Measurements from ENCODE around the gene POLL.
A peak's percentile ranks its signal among the peaks of the same experiment; 100 is the strongest.
"Not testable (repeated sequence)": the region's sequence is repeated elsewhere in the genome, so short reads cannot be mapped to it uniquely, and the experiment has no call there.

The POLL gene

DNA sequence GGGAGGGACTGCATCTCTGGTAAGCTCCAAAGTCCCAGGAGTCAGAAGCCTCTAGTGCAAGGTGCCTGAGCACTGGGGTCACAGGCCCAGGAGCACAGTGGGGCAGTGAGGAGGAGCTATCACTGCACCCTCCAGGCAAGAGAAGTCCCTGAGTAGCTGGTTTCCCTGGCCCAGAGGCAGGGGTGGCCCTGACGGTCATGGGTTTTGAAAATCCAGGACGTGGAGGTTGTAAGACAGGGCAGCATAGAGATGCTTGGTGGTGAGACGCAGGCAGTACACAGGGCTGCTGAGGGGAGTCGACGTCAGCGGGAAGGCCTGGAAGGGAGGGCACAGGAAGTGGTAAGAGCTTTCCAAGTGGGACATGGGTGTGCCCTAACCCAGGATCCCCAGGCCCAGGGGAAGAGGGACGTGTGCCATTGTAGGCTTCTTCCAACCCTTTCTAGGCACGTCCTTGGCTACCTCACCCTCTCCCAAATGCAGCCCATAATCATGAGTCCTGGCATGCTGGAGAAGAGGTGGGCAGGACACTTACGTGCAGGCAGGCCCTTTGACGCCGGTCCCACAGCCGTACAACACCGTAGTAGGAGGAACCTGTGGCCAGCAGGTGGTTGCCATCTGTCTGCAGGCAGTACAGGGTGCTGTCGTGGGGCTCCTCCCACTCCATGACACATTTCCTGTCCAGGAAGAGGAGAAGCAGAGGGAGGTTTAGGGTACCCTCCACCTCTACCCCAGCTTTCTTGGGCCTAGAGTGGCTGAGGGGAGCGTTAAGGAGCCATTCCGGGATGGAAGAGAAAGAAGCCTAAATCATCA is 23.2 kb upstream of the POLL start:
- DNase-seq (ENCODE audit: low read depth, low spot score), result no peak

DNA sequence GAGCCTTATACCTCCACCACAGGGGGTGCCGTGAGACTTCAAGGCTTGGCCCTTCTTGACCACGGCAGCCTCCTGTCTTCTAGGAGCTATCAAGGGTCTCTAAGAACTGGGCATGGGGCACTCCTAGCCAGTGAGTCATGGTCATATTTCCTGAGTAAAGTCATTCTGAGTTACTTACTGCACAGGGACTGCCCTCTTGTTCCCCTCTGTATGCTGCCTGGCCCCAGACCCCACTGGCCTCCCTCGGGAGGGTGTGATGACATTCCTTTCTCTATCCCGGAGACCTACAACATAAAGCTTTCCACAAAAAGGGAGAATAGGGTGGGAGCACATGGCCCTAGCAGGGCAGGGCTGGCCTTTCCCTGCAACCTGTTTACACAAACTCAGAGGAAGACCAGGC is 21.4 kb upstream of the POLL start:
- DNase-seq (ENCODE audit: low read depth, low spot score), result peak; percentile 55

DNA sequence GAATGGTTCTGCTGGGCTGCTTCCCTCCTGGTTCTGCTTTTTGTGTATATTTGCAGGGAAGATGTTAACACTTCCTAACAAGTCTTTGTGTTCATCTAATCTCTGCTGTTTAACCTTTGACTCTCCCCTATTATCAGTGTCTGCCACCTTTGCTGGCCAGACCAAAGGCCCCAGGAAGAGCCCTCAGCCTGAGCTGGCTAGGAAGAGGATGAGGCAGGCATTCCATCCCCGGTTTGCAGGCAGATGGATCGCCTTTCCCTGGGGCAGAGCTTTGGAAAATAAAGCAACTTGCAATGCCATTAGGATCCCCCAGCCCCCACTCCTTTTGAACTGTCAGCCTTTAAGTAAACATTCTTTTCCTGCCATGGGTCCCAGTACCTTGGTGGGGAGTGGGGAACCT is 19.1 kb upstream of the POLL start:
- DNase-seq (ENCODE audit: low read depth, low spot score), result no peak

DNA sequence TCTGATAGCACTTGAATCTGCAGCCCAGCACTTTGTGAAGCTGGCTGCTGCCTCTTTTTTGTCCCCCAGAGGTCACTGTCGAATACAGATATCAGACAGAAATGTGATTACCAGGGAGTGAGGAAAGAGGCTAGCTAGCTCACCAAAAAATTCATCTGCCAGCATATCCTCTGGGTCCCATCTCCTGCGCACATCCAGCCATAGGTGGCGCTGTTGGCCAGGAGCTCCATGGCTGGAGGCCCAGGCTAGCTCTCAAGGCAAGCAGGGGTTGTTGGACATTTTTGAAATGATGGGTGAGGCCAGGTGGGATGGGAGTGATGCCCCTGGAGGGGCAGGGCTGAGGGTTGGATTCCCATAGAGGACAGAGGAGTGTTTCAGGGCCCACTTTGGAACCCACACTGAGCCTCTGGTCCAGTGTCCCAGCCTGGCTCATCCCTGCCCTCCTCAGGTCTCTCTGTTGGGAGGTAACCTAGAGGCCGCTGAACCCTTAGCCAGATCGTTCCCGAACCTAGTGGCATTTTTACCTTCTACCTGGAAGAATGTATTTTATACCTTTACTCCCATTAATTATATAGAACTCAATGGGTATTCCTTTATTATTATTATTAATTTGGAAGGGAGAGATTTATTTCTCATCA is 14.8 kb upstream of the POLL start:
- peak; percentile 76 for DNase-seq (ENCODE audit: low read depth, low spot score)

DNA sequence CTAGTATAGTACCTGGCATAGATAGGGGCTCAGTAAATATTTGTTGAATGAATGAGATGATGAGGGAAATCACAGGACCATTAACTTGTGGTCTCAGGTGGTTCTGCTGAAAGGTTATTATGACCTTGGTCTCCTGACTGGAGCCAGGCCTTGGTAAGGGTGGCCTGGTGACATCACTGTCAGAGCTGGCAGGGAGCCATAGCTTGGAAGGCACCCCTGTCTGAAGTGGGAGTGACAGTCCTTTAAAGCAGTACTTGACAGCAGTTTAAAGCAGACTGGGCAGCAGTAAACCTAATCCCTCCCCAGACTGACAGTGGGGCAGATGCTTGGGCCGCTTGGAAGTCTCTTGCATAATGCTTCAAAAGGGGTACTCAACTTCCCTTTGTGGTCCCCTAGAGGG is 13.5 kb upstream of the POLL start:
- no peak for DNase-seq (ENCODE audit: low read depth, low spot score)

DNA sequence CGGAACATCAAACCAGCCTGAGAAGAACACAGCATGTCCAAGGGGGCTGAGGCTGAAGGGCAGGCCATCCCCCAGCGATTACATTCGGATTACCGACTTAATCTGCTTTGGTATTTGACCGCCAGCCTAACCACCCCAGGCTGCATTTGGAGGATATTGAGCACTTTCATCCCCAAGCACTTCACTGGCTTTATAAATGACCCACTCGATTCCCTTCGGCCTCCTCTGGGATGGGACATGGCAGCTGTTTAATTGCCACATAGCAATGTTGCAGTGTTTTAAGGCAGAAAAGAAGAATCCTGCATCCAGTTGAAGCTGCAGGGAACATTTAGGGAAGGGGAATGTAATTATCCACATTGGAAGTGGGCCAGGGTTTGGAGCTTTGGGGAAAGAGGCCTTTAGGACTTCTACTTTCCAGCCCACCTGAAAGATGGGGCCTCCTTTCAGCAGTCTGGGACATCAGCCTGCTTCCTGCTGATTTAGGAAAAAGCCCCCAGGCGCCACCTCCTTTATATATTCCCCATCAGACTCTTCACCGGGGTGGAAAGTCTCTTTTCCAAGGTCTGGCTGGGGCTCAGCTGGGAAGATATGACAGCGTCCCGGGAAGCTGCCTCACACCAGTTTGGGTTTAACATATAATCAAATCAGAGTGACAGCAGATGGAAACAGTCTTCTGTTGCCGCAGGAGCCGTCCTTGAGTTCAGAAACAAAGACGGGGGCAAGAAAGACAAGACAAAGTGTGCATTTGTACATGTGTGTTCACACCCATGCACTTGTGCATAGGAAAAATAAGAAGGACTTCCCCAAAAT is 9.2 kb upstream of the POLL start:
- DNase-seq (ENCODE audit: low read depth, low spot score), result no peak

DNA sequence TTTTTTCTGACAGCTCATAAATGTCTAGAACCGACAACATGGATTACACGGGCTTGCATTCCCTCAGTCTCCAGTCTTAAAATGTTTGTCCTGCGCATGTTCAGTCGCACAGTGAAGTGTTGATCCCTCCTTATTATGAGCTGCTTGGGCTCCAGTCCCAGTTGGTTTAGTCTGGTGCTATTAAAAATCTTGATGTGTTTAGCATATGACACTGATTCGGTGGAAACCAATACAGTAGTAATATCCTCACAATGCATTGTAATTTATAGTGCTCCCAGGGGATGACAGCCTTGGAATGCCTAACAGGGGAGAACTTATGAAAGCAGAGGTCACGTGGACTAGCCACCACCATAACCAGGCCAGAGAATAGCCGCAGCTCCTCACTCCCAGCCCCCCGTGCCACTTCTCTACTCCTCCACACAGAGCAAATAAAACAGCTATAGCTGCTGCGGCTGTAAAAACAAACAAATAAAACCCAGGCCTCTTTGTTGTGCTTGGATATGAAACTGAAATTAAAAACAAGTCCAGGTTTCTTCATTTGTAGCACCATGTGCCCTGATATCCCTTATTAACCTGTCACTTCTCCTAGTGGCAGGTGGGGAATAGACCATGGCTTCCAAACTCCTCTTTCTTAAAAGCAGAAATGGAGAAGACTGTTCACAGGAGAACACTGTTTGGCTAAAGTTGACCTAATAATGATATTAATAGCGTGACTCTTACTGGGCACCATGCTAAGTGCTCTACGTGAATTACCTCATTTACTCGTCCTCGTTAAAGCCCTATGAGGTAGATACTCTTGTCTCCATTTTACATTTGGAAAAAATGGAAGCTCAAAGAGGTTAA is 7.8 kb upstream of the POLL start:
- no peak for DNase-seq (ENCODE audit: low read depth, low spot score)

DNA sequence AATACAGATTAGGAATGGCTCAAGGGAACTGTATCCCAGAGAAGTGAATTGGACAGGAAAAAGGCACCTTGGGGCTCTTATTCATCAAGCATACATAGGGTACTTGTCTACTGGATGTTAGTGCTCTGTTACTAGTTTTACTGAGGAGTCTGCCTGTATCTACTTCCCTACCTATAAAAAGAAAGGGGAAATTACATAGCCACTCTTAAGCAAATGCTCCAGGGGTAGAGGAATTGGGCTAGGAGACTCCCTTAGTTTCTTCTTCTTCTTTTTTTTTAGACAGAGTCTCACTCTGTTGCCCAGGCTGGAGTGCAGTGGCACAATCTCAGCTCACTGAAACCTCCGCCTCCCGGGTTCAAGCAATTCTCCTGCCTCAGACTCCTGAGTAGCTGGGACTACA is 5.3 kb upstream of the POLL start:
- DNase-seq (ENCODE audit: low read depth, low spot score), result not testable (repeated sequence)

DNA sequence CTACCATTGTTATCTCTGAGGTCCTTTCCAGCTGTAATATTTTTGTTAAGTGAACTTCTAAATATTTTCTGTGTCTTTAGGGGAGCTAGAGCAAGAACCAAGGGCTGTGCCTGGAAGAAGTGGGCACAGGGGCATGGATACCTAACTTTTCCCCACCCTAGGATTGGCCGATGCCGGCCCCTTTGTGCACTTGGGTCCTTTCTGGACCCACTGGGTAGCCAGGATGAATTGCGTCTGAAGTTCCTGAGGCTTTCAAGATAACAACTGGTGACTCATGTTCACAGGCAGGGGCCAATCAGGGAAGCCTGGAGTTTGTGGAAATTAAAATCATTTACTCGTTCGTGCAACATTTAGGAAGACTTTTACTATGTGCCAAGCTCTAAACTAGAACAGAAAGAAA is 822 bp upstream of the POLL start:
- DNase-seq (ENCODE audit: low read depth, low spot score), result peak; percentile 64

DNA sequence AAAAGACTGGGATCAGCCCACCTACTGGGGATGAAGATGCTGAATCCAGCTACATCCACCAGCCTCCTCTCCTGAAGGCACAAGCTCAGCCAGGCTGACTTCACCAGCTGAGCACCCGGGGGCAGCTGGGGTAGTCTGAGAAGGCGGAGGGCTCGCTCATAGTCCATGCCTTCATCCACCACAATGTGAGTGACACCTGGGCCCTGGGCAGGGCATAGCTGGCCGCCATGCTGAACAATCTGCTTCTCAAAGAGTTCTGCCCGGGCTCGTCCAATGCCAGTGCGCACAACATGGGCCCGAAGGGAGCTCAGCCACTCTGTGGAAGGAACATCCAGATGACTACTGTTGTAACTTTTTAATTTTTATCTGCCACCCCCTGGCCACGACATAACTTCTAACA is 2.2 kb downstream of the POLL start:
- DNase-seq (ENCODE audit: low read depth, low spot score), result no peak

DNA sequence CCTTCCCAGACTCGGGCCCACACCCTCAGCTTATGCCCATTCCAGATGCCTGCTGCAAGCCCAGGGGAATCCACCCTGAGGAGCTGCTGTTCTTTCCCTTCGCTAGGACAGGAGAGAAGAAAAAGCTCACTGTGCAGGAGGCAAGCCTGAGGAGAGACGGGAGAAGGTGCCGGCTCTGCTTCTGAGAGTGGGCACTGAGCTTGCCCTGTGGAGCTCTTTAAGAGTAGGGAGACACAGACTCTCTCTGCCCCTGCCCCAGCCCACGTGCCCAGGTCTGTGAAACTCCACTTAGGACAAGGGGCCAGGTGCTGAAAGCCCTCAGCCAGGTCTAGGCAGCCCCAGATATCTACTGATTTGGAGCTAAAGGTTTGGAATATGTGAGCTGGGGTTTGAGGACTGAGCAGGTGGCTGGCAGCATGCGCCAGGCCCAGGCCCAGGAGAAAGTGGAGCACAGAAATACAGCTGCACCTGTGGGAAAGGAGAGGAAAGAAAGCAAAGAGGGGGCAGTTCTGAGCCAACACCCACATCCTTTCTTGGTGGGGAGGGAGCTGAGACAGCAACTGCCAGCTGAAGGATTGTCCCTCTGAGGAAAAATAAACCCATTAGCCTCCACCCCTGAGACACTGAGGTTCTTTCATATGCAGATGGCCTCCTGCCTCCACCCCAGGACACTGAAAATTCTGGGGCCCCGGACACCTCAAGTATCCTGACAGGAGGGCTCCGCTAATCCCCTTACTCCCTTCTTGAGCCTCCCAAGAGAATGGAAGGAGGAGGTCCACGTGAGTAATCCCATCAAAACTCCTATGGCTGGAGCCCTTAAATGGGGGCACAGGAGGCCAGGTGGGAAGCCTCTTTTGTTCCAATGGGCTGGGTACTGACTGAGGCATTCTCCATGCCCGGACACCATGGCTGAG is 7.3 kb downstream of the POLL start:
- DNase-seq (ENCODE audit: low read depth, low spot score), result no peak

DNA sequence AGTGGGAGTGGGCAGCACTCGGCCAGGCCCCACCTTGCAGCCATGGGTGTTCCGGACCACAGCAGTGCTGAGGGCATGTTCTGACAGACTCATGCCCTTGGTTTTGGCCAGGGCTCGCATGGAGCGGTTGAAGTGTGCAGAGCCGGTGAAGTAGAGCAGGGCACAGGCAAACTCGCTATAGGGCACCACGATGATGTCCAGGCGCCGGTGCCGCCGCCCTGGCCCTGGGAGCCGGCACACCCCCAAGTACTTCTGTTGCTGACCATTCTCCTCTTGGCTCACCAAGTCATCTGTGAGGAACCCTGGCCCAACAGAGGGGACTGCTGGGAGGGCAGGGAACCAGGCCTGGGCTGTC is 8.6 kb downstream of the POLL start:
- DNase-seq (ENCODE audit: low read depth, low spot score), result no peak

DNA sequence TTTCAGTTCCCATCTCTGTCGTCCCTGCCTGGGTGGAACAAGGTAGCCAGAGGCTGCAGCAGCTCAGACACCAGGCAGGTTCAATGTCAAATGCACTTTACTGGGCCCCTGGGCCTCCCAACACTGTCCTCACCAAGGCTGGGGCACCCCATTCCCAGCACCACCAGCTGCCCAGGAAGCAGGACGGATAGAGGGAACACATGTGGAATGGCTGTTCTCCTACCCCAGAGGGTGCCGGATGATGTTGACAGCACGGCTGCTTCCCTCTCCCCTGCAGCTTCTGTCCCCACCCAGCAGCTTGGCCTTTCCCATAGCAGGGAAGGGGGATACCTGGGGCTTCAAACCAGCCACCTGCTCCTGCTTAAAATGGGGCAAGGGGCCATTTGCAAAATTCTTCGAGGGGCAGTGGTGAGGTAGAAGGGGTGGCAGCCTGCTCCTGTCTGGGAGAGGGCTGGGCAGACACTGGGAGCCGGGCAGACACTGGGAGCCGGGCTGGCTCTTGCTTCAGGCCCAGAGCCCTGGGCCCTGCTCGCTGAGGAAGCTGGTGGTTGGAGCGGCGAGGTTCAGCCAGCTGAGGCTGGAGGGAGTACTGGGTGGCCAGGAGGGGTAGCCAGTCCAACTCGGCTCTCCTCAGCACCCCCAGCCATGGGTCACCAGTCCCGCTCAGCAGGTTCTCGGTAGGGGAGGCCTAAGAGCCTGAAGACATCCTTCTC is 9.1 kb downstream of the POLL start:
- DNase-seq (ENCODE audit: low read depth, low spot score), result no peak

DNA sequence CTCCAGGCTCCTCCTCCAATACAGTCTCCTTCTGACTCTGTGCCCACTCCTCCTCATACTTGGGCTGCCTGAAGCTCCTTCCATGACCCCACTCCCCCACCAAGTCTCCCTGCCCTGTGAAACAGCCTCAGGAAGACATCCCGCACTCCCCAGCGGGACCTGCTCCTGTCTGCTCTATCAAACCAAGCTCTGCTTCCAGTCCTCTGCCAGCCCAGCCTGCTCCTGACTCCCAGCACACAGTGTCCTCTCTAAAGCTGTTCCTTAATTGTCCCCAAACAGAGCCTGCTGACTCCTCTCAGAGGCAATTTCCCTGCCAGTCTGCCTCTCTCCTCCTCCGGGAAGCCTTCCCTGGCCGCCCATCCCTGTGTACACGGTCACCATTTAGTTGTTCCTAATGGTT is 9.9 kb downstream of the POLL start:
- DNase-seq (ENCODE audit: low read depth, low spot score), result no peak

DNA sequence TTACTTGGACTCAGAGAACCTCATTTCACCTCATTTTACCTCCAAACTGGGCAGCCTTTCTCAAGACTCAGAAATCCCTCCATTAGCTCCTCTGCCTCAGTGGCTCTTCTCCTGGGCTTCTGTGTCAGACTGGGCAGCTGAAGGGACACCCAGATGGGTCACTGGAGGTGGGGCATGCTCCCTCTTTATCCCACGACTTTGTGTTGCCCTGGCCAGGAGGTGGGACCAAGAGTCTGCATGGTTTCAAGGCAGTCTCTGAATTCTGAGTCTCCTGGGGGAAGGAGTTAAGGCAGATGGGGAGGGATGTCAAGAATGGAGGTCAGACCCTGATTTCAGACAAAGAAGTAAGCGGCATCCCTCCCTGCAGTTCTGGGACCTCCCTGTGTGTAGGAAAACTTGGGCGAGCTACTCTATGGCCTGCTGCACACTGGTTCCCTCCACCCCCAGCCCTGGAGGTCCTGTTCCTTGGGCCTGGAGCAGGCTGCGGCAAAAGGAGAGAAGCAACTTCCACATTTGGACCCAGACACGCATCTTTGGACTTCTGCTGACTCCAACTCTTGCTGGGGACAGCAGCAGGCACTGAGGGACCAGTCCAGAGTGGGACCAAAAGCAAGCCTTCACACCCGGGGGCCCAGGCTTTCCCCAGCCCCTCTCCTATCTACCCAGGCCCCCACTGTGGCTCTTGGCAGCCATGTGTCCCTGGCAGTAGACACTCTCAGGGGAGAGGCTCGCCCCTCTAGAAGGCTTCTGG is 10.8 kb downstream of the POLL start:
- no peak for DNase-seq (ENCODE audit: low read depth, low spot score)

DNA sequence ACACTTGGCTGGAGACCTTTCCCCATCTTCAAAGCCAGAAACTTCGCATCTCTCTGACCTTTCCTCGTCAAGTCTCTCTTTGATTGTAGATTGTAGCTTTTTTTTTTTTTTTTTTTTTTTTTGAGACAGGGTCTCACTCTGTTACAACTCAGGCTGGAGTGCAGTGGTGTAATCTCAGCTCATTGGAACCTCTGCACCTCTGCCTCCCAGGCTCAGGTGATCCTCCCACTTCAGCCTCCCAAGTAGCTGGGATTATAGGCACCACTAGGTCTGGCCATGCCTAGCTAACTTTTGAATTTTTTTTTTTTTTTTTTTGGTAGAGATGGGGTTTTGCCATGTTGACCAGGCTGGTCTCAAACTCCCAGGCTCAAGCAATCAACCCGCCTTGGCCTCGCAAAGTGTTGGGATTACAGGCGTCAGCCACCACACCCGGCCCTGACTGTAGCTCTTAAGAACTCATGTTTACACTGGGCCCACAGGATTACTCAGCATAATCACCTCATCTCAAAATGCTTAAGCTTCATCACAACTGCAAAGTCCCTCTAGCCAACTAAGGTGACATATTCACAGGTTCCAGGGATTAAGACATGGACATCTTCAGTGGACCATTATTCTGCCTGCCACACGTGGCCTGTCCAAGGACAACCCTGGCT is 11.7 kb downstream of the POLL start:
- no peak for DNase-seq (ENCODE audit: low read depth, low spot score)

DNA sequence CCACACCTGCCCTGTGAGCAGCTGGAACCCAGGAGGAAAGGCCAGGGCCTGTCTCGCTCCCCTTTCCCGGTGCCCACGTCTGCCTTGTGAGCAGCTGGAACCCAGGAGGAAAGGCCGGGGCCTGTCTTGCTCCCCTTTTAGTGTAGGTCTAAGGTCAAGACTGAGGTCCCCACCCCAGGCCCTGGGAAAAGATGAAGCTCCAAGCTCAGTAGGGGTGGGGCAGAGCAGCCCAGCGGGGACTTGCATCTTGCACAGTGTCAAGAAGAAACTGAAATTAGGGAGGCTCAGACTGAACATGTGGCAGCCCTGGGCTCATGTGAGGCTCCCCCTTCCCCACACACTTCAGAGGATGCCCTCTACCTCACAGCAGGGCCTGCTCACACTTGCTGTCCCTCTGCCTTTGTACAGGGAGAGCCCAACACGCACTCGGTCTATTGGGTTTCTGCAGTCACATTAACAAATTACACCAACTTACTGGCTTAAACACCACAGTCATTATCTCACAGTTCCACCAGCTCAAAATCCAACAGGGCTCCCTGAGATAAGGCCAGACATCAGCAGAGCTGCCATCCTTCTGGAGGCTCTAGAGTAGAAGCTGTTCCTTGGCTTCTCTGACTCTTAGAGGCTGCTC is 12.4 kb downstream of the POLL start:
- no peak for DNase-seq (ENCODE audit: low read depth, low spot score)

DNA sequence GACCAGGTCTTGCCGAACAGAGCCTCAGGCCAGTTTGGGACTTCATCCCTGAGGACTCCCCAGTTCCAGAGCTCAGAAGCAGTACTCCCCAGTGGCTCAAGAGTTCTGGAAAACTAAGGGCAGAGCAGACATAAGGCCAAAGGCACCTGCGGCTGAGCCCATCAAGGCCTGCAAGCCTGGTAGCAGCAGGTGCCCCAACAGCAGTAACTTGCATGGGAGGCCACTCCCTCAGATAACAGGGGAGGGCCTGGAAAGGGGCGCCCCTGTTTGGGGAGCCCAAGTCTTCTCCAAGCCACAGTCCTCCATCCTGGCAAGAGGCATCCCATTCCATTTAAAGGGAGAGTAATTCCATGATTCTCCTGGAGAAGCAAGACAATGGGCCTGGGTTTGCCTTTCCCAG is 13.0 kb downstream of the POLL start:
- no peak for DNase-seq (ENCODE audit: low read depth, low spot score)
